HEK293T (cell line): ENCODE data around the gene PRC1.

Source experiments
- FOXK2 ChIP-seq: fragments of 450-650 bp; IDR thresholded peaks from 2 replicates; pipeline ENCODE4 v1.6.1; 2016; ENCODE audit warnings: mild to moderate bottlenecking
- LEF1 ChIP-seq: fragments of 450-650 bp; IDR thresholded peaks from 2 replicates; pipeline ENCODE4 v1.6.1; 2017; ENCODE audit warnings: mild to moderate bottlenecking, borderline replicate concordance
- NFRKB ChIP-seq: fragments of 450-650 bp; IDR thresholded peaks from 2 replicates; pipeline ENCODE4 v1.6.1; 2016; ENCODE audit warnings: mild to moderate bottlenecking, moderate library complexity
- PKNOX1 ChIP-seq: fragments of 450-650 bp; IDR thresholded peaks from 2 replicates; pipeline ENCODE4 v1.6.1; 2016
- SUZ12 ChIP-seq: fragments of 450-650 bp; IDR thresholded peaks from 2 replicates; pipeline ENCODE4 v1.6.1; 2016; ENCODE audit warnings: mild to moderate bottlenecking

- TF ChIP-seq SUZ12 (no peak), FOXK2 (no peak), LEF1 (no peak), NFRKB (no peak), PKNOX1 (no peak)
Observed at GRCh38 chr15:90990446-90990845, 3.9 kb downstream of the PRC1 start.
